Effector memory CD8-positive, alpha-beta T cell (primary cell): ENCODE results near the gene TMEM120B.
"Not testable (repeated sequence)": the region's sequence is repeated elsewhere in the genome, so short reads cannot be mapped to it uniquely, and the experiment has no call there.

Experiments
- ATAC-seq: fragments of 150-1000 bp; cut with Tn5 transposase; replicated peaks from 2 replicates; pipeline ENCODE4 v1.10.0; 2021; ENCODE audit warnings: mild to moderate bottlenecking, moderate library complexity
- DNase-seq, 3 experiments: peaks; one replicate each; pipeline ENCODE4 v3.0.0; 2021
- H3K27ac Mint-ChIP-seq, 2 donors: one replicate each; pipeline ENCODE4 v1.8.0; 2022; ENCODE audit warnings: mild to moderate bottlenecking in 2 of 2, mixed read lengths in 2 of 2, moderate library complexity in 2 of 2
- H3K27me3 Mint-ChIP-seq, 2 donors: one replicate each; pipeline ENCODE4 v1.8.0; 2022; ENCODE audit warnings: mixed read lengths in 2 of 2
- H3K36me3 Mint-ChIP-seq: one replicate; pipeline ENCODE4 v1.8.0; 2022; ENCODE audit warnings: mild to moderate bottlenecking, moderate library complexity, mixed read lengths; ENCODE audit not compliant: insufficient read depth
- H3K4me1 Mint-ChIP-seq, 2 donors: one replicate each; pipeline ENCODE4 v1.8.0; 2022; ENCODE audit warnings: low read depth in 2 of 2, mixed read lengths in 2 of 2
- H3K4me3 Mint-ChIP-seq, 2 donors: one replicate each; pipeline ENCODE4 v1.8.0; 2022; ENCODE audit warnings: mild to moderate bottlenecking in 2 of 2, mixed read lengths in 2 of 2, moderate library complexity in 2 of 2
- H3K9me3 Mint-ChIP-seq, 2 donors: one replicate each; pipeline ENCODE4 v1.8.0; 2022; ENCODE audit warnings: mixed read lengths in 2 of 2

TMEM120B gene

DNA sequence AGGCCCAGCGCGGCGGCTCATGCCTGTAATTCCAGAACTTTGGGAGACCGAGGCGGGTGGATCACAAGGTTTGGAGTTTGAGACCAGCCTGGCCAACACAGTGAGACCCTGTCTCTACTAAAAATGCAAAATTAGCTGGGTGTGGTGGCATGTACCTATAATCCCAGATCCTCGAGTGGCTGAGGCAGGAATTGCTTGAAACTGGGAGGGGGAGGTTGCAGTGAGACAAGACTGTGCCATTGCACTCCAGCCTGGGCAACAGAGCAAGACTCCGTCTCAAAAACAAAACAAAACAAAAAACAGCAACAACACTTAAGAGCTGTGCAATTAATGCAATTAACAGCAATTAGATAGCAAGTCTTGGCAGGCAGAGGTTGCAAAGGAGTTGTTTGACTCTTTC, 2.5 kb downstream of the TMEM120B start:
- not testable (repeated sequence) for ATAC-seq, H3K27me3 Mint-ChIP-seq, H3K27ac Mint-ChIP-seq, DNase-seq, H3K9me3 Mint-ChIP-seq, H3K4me3 Mint-ChIP-seq
- H3K4me1 Mint-ChIP-seq = peaks cover 14 to 21% of the 10 kb centered on the region in 2 donors
- peaks cover 10% of the 10 kb centered on the region for H3K36me3 Mint-ChIP-seq

DNA sequence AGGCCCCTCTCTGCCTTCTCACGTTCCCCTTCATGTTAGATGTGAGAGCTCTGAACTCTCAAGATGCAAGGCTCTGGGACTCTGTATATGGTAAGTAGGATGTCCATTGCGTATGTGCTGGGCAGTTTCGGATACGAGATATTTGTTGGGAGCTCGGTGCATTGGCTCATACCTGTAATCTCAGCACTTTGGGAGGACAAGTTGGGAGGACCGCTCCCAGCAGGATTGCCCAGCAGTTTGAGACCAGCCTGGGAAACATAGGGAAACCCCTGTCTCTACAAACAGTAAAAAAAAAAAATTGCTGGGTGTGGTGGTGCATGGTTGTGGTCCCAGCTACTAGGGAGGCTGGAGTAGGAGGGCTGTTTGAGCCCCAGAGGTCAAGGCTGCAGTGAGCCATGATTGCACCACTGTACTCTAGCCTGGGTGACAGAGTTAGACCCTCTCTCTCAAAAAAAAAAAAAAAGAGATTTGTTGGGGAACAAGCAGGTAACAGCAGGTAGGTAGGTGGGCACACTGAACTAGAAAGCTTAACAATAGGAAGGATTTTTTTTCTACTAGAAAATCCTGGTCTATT, 3.4 kb downstream of the TMEM120B start:
- Mint-ChIP-seq H3K4me3 (no peak overlapping the region), H3K27ac (no peak overlapping the region), H3K4me1 (peaks cover 14 to 21% of the 10 kb centered on the region in 2 donors), H3K36me3 (peaks cover 10% of the 10 kb centered on the region), H3K9me3 (no peaks in the 10 kb centered on the region), H3K27me3 (no peaks in the 10 kb centered on the region)
- no peak for DNase-seq
- ATAC-seq = no peak

DNA sequence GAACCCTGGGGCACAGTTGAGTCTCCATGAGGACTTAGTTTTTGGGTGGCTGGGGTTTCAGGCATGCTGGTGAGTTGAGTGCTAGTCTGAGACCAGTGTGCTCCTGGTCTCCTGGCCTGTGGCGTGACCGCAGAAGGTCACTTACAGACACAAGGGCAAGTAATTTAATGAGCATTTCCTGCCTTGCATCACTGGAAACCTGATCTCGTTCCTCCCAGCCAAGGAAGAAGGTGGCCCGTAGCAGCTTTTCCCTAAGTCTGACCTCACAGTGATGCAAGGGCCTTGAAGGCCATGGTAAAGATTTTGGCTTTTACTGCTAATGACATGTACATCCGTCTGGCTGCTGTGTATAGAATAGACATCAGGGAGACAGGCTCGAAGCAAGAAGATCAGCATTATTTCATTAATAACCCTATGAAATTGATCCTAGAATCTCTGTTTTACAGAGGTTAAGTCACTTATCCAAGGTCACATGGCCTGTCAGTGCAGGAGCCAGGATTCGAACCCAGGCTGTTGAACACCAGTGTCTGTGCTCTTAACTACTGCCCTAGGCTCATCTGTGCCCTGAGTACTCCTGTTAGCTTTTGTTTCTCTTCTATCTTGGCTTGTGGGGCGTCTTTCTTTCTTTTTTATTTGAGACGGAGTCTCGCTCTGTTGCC, 4.6 kb downstream of the TMEM120B start:
- H3K4me3 Mint-ChIP-seq = no peak overlapping the region
- H3K9me3 Mint-ChIP-seq = no peaks in the 10 kb centered on the region
- peaks cover 10 to 12% of the 10 kb centered on the region in 2 donors for H3K4me1 Mint-ChIP-seq
- H3K36me3 Mint-ChIP-seq = peaks cover 3% of the 10 kb centered on the region
- ATAC-seq (no peak), DNase-seq (no peak)
- H3K27ac Mint-ChIP-seq = no peak overlapping the region
- H3K27me3 Mint-ChIP-seq = no peaks in the 10 kb centered on the region

DNA sequence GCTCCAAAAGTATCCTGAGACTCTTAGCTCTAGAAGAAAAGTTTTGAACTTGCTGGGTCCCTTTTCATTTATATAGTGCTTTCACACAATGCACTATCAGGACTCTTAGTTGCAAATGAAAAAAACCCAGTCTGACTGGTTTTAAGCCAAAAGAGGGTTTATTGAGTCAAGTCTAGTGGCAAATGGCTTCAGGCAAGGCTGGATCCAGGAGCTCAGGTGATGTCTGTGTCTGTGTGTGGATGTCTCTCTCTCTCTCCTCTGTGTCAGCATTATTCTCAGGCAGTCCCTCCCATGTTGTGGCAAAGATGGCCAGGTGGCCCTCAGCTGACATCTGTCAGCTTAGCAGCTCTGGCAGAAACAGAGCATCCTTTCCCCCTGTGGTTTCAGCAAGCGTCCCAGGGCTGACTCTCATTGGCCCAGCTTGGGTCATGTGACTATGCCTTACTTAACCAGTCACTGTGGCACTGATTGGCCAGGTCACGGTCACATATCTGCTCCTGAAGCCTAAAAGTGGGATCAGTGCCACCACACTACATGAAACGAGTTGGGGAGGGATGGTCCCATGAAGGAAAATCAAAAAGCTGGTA, 6.2 kb downstream of the TMEM120B start:
- DNase-seq (no peak), ATAC-seq (no peak)
- H3K4me1 Mint-ChIP-seq = peaks cover 1 to 5% of the 10 kb centered on the region in 2 donors
- H3K27me3 Mint-ChIP-seq = no peaks in the 10 kb centered on the region
- H3K4me3 Mint-ChIP-seq = no peak overlapping the region
- peaks cover 3% of the 10 kb centered on the region for H3K36me3 Mint-ChIP-seq
- peak overlapping the region in 1 of 2 donors; percentile 79 for H3K27ac Mint-ChIP-seq
- no peaks in the 10 kb centered on the region for H3K9me3 Mint-ChIP-seq

DNA sequence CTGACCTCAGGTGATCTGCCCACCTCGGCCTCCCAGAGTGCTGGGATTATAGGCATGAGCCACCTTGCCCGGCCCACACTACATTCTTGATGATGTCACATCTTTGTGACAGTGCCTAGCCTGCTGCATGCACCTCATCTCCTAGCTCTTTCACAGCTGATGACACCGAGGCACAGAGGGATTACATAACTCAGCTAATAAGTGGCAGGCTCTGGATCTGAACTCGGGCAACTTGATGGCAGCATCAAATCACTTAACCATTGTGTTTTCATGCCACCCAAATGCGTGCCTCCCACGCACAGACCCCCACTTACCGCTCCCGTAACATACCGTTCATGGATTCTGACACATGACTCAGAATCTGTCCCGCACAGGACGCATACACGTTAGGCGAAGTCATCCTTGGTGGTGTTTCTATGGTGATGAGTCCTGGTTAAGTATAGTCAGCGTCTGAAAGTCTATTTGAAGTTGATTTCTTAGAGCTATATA, 7.4 kb downstream of the TMEM120B start:
- no peaks in the 10 kb centered on the region for H3K27me3 Mint-ChIP-seq
- no peak overlapping the region for H3K4me3 Mint-ChIP-seq
- H3K27ac Mint-ChIP-seq = no peak overlapping the region
- ATAC-seq = no peak
- DNase-seq = no peak
- peaks cover 4% of the 10 kb centered on the region for H3K36me3 Mint-ChIP-seq
- no peaks in the 10 kb centered on the region for H3K9me3 Mint-ChIP-seq
- peaks cover 0 to 2% of the 10 kb centered on the region in 2 donors for H3K4me1 Mint-ChIP-seq

DNA sequence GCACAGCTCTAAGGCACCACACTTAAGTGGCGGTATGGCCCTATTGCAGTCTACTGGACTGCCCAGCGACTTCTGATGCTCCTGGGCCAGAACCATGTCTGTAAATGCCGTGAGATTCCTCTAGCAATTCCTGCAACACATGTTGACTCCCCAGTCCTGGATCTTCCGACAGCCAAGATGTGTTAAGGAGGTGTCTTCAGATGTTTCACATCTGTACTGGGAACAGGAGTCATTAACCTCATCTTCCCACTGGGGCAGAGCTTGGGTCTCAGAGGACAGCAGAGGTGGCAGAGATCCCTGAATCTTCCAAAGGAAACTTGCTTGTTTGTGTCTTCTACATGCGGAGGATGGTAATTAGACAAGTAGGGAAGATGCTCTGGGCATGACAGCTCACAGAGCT, 8.2 kb downstream of the TMEM120B start:
- Mint-ChIP-seq H3K36me3 (peaks cover 4% of the 10 kb centered on the region), H3K27me3 (no peaks in the 10 kb centered on the region), H3K27ac (no peak overlapping the region), H3K4me1 (peaks cover 0 to 2% of the 10 kb centered on the region in 2 donors), H3K4me3 (no peak overlapping the region), H3K9me3 (no peaks in the 10 kb centered on the region)
- ATAC-seq (no peak), DNase-seq (no peak)

DNA sequence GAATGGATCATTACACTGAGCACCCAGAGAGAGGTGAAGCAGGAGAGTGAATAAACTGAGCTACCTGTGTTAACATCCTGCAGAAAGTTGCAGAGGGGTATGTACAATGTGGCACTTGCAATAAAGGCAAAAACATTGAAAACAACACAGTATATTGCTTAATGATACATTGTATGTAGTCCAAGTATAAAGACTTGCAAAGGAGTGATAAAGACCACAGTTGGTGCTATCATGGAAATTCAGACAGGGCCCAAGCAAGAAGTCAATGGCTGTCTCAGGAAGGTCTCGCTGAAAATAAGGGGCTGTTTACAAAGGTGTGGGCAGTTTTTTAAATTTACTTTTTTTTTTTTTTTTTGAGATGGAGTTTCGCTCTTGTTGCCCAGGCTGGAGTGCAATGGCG, 10.0 kb downstream of the TMEM120B start:
- peaks cover 13% of the 10 kb centered on the region for H3K36me3 Mint-ChIP-seq
- no peak for DNase-seq
- H3K4me3 Mint-ChIP-seq = no peak overlapping the region
- H3K27ac Mint-ChIP-seq = no peak overlapping the region
- H3K9me3 Mint-ChIP-seq = no peaks in the 10 kb centered on the region
- no peak for ATAC-seq
- peaks cover 0 to 2% of the 10 kb centered on the region in 2 donors for H3K4me1 Mint-ChIP-seq
- no peaks in the 10 kb centered on the region for H3K27me3 Mint-ChIP-seq

DNA sequence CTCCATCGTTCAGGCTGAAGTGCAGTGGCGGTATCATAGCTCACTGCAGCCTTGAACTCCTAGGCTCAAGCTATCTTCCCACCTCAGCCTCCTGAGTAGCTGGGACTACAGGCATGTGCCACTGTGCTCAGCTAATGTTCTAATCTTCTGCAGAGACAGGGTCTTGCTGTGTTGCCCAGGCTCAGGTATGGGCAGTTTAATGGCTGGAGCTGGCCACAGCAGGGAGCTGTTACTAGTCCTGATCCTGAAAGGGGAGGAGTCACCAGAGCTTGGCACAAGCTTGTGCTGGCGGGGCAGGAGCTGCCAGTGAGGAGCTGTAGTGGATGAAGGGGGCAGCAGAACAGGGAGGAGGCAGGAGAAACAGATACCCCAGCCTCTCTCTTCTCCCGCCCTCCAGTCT, 10.6 kb downstream of the TMEM120B start:
- DNase-seq (no peak), ATAC-seq (no peak)
- no peaks in the 10 kb centered on the region for H3K27me3 Mint-ChIP-seq
- no peaks in the 10 kb centered on the region for H3K9me3 Mint-ChIP-seq
- no peak overlapping the region for H3K4me3 Mint-ChIP-seq
- peaks cover 0 to 2% of the 10 kb centered on the region in 2 donors for H3K4me1 Mint-ChIP-seq
- no peak overlapping the region for H3K27ac Mint-ChIP-seq
- H3K36me3 Mint-ChIP-seq = peaks cover 13% of the 10 kb centered on the region

DNA sequence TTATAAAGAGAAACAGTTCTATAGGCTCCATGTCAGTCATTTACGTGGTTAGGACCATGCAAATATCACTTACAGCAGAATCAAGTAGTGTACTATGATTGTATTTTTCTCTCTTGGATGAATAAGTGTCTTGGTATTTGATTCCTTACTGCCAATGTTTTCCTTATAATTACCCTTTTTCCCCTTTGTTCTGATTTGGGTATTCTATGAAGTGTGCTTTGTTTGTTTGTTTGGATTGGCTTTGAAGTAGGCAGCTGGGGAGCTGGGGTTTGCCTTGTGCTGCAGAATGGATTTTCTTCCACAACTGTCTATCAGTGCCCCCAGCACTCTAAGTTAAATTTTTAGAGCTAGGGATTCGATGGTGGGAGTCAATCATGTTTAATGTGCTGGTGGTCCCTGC, 12.4 kb downstream of the TMEM120B start:
- Mint-ChIP-seq H3K4me1 (peaks cover 0 to 1% of the 10 kb centered on the region in 2 donors), H3K9me3 (no peaks in the 10 kb centered on the region), H3K36me3 (peaks cover 13% of the 10 kb centered on the region), H3K27me3 (no peaks in the 10 kb centered on the region), H3K4me3 (no peak overlapping the region), H3K27ac (no peak overlapping the region)
- no peak for ATAC-seq
- DNase-seq = no peak

DNA sequence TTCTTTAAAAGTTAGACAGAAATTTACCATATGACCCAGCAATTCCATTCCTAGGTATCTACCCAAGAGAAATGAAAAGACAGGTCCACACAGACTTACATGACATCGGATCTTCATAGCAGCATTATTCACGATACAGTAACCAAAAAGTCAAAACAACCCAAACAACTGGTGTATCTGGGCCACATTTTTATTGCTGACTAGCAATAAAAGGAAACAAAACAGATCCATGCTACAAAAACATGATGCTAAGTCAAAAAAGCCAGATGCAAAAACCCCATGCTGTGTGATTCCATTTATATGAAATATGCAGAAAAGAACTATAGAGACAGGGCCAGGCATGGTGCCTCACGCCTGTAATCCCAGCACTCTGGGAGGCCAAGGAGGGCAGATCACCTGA, 12.9 kb downstream of the TMEM120B start:
- Mint-ChIP-seq H3K36me3 (peaks cover 13% of the 10 kb centered on the region), H3K27ac (peak overlapping the region in 1 of 2 donors; percentile 57), H3K4me3 (no peak overlapping the region), H3K27me3 (no peaks in the 10 kb centered on the region), H3K9me3 (no peaks in the 10 kb centered on the region), H3K4me1 (peaks cover 0 to 1% of the 10 kb centered on the region in 2 donors)
- ATAC-seq (no peak), DNase-seq (no peak)

DNA sequence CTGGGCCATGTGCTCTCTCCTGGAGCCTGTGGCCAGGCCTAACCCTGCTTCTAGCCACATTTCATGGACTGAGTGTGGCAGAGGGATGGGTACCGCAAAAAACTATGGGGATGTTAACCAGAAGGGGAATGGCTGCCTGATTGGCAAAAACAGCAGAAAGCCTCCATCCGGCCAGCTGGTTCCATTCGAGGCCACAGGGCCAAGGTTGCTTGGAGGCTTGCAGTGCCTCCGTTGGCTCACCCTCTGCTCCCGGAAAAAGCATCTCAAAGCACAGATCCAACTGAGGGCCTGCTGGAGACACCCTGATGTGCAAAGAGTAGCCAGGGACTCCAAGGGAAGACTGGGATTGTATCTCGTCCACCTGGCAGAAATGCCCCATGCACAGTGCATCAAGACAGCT, 16.5 kb downstream of the TMEM120B start:
- Mint-ChIP-seq H3K27me3 (no peaks in the 10 kb centered on the region), H3K27ac (no peak overlapping the region), H3K36me3 (peaks cover 13% of the 10 kb centered on the region), H3K4me3 (no peak overlapping the region), H3K4me1 (no peaks in the 10 kb centered on the region), H3K9me3 (no peaks in the 10 kb centered on the region)
- ATAC-seq (no peak), DNase-seq (no peak)

DNA sequence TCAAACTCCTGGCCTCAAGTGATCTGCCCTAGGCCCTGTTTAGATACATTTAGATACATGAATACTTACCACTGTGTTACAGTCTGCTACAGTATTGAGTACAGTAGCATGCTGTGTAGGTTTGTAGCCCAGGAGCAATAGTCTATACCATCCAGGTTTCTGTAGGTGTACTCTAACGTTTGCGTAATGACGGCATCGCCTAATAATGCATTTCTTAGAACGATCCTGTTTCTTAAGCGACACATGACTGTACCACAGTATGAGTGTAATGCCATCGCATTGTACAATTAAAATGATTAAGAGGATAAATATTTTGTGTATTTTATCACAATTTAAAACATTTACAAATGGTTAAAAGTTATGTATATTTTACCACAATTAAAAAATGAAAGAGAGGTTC, 18.9 kb downstream of the TMEM120B start:
- H3K27me3 Mint-ChIP-seq = no peaks in the 10 kb centered on the region
- ATAC-seq (no peak), DNase-seq (no peak)

DNA sequence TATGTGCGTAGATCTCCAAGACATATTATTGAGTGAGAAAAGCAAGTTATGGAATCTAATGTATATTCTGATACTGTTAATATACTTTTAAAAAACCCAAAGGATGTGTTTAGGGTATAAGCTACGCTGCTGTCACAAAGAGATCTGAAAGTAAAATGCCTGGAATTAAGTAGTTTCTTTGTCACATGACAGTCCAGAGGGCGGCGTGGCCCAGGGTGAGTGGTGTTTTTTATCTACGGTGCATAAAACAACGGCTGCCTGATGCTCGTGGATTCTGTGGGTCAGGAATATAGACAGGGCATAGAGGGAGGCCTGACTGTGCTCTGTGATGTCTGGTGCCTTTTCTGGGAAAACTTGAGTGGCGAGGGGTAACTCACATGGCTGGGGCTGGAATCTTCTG, 21.3 kb downstream of the TMEM120B start:
- peaks cover 2% of the 10 kb centered on the region for H3K36me3 Mint-ChIP-seq
- DNase-seq = no peak
- no peak for ATAC-seq
- H3K4me3 Mint-ChIP-seq = no peak overlapping the region
- no peaks in the 10 kb centered on the region for H3K4me1 Mint-ChIP-seq
- H3K27me3 Mint-ChIP-seq = no peaks in the 10 kb centered on the region
- H3K9me3 Mint-ChIP-seq = no peaks in the 10 kb centered on the region
- no peak overlapping the region for H3K27ac Mint-ChIP-seq

More for the DNA sequence above, 18.9 kb downstream of the TMEM120B start:
- Mint-ChIP-seq H3K9me3 (no peaks in the 10 kb centered on the region), H3K4me1 (no peaks in the 10 kb centered on the region), H3K36me3 (peaks cover 6% of the 10 kb centered on the region), H3K4me3 (no peak overlapping the region), H3K27ac (no peak overlapping the region)

DNA sequence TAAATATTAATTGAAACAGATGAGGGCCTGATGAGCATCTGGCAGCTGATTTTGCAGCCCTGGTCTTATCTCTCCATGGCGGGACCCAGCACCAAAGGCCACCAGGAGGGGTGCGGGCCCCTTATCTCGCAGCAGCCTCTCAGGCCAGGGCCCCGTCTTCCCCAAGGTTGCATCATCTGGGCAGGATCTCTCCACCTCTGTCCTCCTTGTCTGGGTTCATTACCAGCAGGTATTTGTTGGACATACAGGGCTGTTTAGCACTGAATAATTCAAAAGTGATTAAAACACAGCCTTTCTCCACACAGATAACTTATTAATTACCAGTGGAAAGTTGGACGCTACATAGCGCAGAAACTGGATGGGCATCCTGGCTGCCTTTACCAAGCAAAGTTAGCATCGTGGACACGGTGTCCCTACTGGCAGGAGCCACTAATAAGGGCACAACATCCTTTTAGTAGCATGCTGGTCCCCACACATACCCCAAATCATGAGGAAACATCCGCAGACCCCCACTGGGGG, 25.8 kb downstream of the TMEM120B start:
- Mint-ChIP-seq H3K4me1 (no peaks in the 10 kb centered on the region), H3K4me3 (no peak overlapping the region), H3K27ac (no peak overlapping the region), H3K36me3 (peaks cover 2% of the 10 kb centered on the region), H3K9me3 (no peaks in the 10 kb centered on the region), H3K27me3 (no peaks in the 10 kb centered on the region)
- ATAC-seq (no peak), DNase-seq (no peak)
